Epithelial cell of proximal tubule (primary cell): ENCODE measurements around the gene PODNL1. TPM values are rescaled to one million over a fixed set of nuclear protein-coding genes. Genes with fewer than 3 reads are reported as not detected.

Source experiments
- DNase-seq: peaks from one replicate; pipeline ENCODE4 v3.0.0-alpha.2; 2011; ENCODE audit warnings: low read depth
- H3K4me3 ChIP-seq: 2 replicates; pipeline ENCODE4 v1.5.1; 2011; ENCODE audit warnings: low read depth, mild to moderate bottlenecking, low read length
- CTCF ChIP-seq: conservative IDR thresholded peaks from 2 replicates; pipeline ENCODE4 v1.5.1; 2012; ENCODE audit warnings: low read depth, mild to moderate bottlenecking, low read length
- total RNA-seq: library from RNA; depleted of rRNA; stranded (reverse); fragments of >200 nt; gene quantifications from 2 replicates; pipeline ENCODE4 v1.2.3, GENCODE V29; 2015

Gene PODNL1
- total RNA-seq, 1 donor from 2014 or later = 0.46 TPM

GRCh38 chr19:13913352-13913751 is 24.9 kb downstream of the PODNL1 start:
- TF ChIP-seq CTCF = no peak

GRCh38 chr19:13909430-13909829 is 28.8 kb downstream of the PODNL1 start:
- no peak overlapping the region for H3K4me3 ChIP-seq
- no peak for DNase-seq
- no peak for TF ChIP-seq CTCF

More at GRCh38 chr19:13913352-13913751, 24.9 kb downstream of the PODNL1 start:
- DNase-seq = no peak
- H3K4me3 ChIP-seq = no peak overlapping the region

- no peak for DNase-seq
- no peak overlapping the region for H3K4me3 ChIP-seq
- no peak for TF ChIP-seq CTCF
Observed at GRCh38 chr19:13908674-13909073, 29.5 kb downstream of the PODNL1 start.

GRCh38 chr19:13906910-13907309 is 31.3 kb downstream of the PODNL1 start:
- no peak for DNase-seq
- H3K4me3 ChIP-seq = peak overlapping the region; percentile 88
- TF ChIP-seq CTCF = no peak

GRCh38 chr19:13906521-13906904 is 31.7 kb downstream of the PODNL1 start:
- H3K4me3 ChIP-seq = peak overlapping the region; percentile 88
- no peak for TF ChIP-seq CTCF
- DNase-seq = no peak

- DNase-seq = peak; percentile 16
- TF ChIP-seq CTCF = no peak
- peak within 1 kb of the TSS; percentile 88 for H3K4me3 ChIP-seq
Observed at GRCh38 chr19:13905634-13906520, 32.3 kb downstream of the PODNL1 start, which contains the start of the genes BRME1 and CC2D1A. TSS of gene BRME1 (minus strand) at chr19:13906117. CDS start at chr19:13904892, 1,225 bp downstream. TSS of gene CC2D1A (plus strand) at chr19:13906201. CDS start at chr19:13906442, 241 bp downstream.

GRCh38 chr19:13902993-13903555 is 35.1 kb downstream of the PODNL1 start:
- DNase-seq = no peak
- no peak overlapping the region for H3K4me3 ChIP-seq
- TF ChIP-seq CTCF = peak; percentile 56
